SK-N-SH (cell line): Measurements from ENCODE around the gene TRIP10. TPM values are rescaled to one million over a fixed set of nuclear protein-coding genes. Genes with fewer than 3 reads are reported as not detected.

Experiments used
- CTCF ChIA-PET: fragments of 300-600, 350-600 bp; formaldehyde crosslinking; extraction: SDS; loops from one replicate; lab custom pipeline; 2021; lab: Yijun Ruan, JAX
- POLR2A ChIA-PET: fragments of 350-600 bp; sonication (Branson Sonifier 250); formaldehyde crosslinking; extraction: SDS; loops from one replicate; lab custom pipeline; 2020; ENCODE audit warnings: antibody characterized with exemption, inconsistent platforms; lab: Yijun Ruan, JAX
- DNase-seq: peaks from one replicate; pipeline ENCODE4 v3.0.0; 2012
- H2AFZ ChIP-seq: fragments of 200-600 bp; sonication (generic); 2 replicates; pipeline ENCODE4 v1.8.1; 2016; ENCODE audit warnings: antibody characterized with exemption, mild to moderate bottlenecking, low read depth
- H3F3A ChIP-seq: fragments of 200-600 bp; sonication (generic); replicated peaks from 2 replicates; pipeline ENCODE3; 2016; ENCODE audit warnings: antibody characterized with exemption, mild to moderate bottlenecking; ENCODE audit not compliant: insufficient read depth
- H3K27ac ChIP-seq, 2 experiments: fragments of 200-500 bp in 1 of 2; fragments of 200-600 bp in 1 of 2; sonication (Bioruptor generic) in 1 of 2; sonication (generic), shearing (Covaris generic) in 1 of 2; 2 replicates each; pipeline versions ENCODE4 v1.5.1 to v1.6.1; 2014 to 2016; ENCODE audit warnings: low read depth in 2 of 2, inconsistent platforms in 1 of 2, low read length in 1 of 2, mild to moderate bottlenecking in 1 of 2, mixed read lengths in 1 of 2
- H3K27me3 ChIP-seq: fragments of 200-600 bp; sonication (generic), shearing (Covaris generic); 2 replicates; pipeline ENCODE4 v1.6.1; 2016; ENCODE audit warnings: mixed run types; ENCODE audit not compliant: insufficient read depth
- H3K36me3 ChIP-seq, 2 experiments: fragments of 200-500 bp in 1 of 2; fragments of 200-600 bp in 1 of 2; sonication (Bioruptor generic) in 1 of 2; sonication (generic) in 1 of 2; replicated peaks in 1 of 2; 2 replicates each; pipeline versions ENCODE3 to v1.5.1; 2014 to 2016; ENCODE audit warnings: low read length in 1 of 2, mild to moderate bottlenecking in 1 of 2; ENCODE audit not compliant: insufficient read depth in 2 of 2, control insufficient read depth in 1 of 2
- H3K4me1 ChIP-seq, 2 experiments: fragments of 200-500 bp in 1 of 2; fragments of 200-600 bp in 1 of 2; sonication (Bioruptor generic) in 1 of 2; sonication (generic), shearing (Covaris generic) in 1 of 2; 2 replicates each; pipeline versions ENCODE4 v1.5.1 to v1.6.1; 2014 to 2016; ENCODE audit warnings: low read depth in 1 of 2, low read length in 1 of 2, mixed run types in 1 of 2; ENCODE audit not compliant: insufficient read depth in 2 of 2, control insufficient read depth in 1 of 2
- H3K4me2 ChIP-seq: fragments of 200-600 bp; sonication (generic), shearing (Covaris generic); 2 replicates; pipeline ENCODE4 v1.6.1; 2017; ENCODE audit warnings: mixed run types
- H3K4me3 ChIP-seq, 2 experiments: fragments of 200-500 bp in 1 of 2; fragments of 200-600 bp in 1 of 2; sonication (Bioruptor generic) in 1 of 2; sonication (generic), shearing (Covaris generic) in 1 of 2; 2 replicates each; pipeline versions ENCODE4 v1.5.1 to v1.8.1; 2014 to 2016; ENCODE audit warnings: low read depth in 2 of 2, inconsistent platforms in 1 of 2, low read length in 1 of 2, mild to moderate bottlenecking in 1 of 2, mixed read lengths in 1 of 2, moderate library complexity in 1 of 2
- H3K79me2 ChIP-seq: fragments of 200-600 bp; sonication (generic); 2 replicates; pipeline ENCODE4 v1.8.1; 2017; ENCODE audit warnings: mild to moderate bottlenecking; ENCODE audit not compliant: insufficient read depth
- H3K9ac ChIP-seq: fragments of 200-600 bp; sonication (generic); 2 replicates; pipeline ENCODE4 v1.6.1; 2017; ENCODE audit warnings: mixed run types
- H3K9me2 ChIP-seq: fragments of 200-600 bp; sonication (generic); 2 replicates; pipeline ENCODE4 v1.6.1; 2017; ENCODE audit warnings: mixed run types
- H3K9me3 ChIP-seq: fragments of 200-600 bp; sonication (generic); 2 replicates; pipeline ENCODE4 v1.6.1; 2017; ENCODE audit warnings: mixed run types, mild to moderate bottlenecking, moderate library complexity
- H4K20me1 ChIP-seq: fragments of 200-600 bp; sonication (generic); 2 replicates; pipeline ENCODE4 v1.6.1; 2017; ENCODE audit warnings: mild to moderate bottlenecking, mixed run types; ENCODE audit not compliant: insufficient read depth
- CHD2 ChIP-seq: fragments of 150-350 bp; IDR thresholded peaks from 2 replicates; pipeline ENCODE4 v1.6.1; 2018; ENCODE audit warnings: low read length; ENCODE audit not compliant: partially characterized antibody
- FOSL2 ChIP-seq: IDR thresholded peaks from 2 replicates; pipeline ENCODE4 v1.4.0; 2012; ENCODE audit warnings: low read depth, mild to moderate bottlenecking, moderate library complexity, borderline replicate concordance
- FOXJ3 ChIP-seq: sonication (generic); formaldehyde crosslinking; IDR thresholded peaks from 2 replicates; pipeline ENCODE4 v1.5.1; 2020; ENCODE audit warnings: mild to moderate bottlenecking, missing genetic modification reagents
- JUND ChIP-seq: IDR thresholded peaks from 2 replicates; pipeline ENCODE4 v1.4.0; 2012
- MXI1 ChIP-seq: IDR thresholded peaks from 2 replicates; pipeline ENCODE4 v1.6.1; 2012; ENCODE audit warnings: mild to moderate bottlenecking, low read depth, low read length, improper control_type of control experiment
- POLR2AphosphoS5 ChIP-seq: IDR thresholded peaks from 2 replicates; pipeline ENCODE4 v1.6.1; 2012; ENCODE audit warnings: low read depth, low read length
- RFX5 ChIP-seq: IDR thresholded peaks from 2 replicates; pipeline ENCODE4 v1.6.1; 2012; ENCODE audit warnings: mild to moderate bottlenecking, improper control_type of control experiment, low read length
- TAF1 ChIP-seq: IDR thresholded peaks from 2 replicates; pipeline ENCODE4 v1.6.1; 2012; ENCODE audit warnings: low read depth, mild to moderate bottlenecking, low read length, moderate library complexity, borderline replicate concordance
- WGBS: methylation state at CpG from one replicate; pipeline ENCODE4 v1.1.6; 2017; ENCODE audit warnings: low lambda C conversion rate; 5-methylcytosine and 5-hydroxymethylcytosine counted together
- polyA plus RNA-seq, 3 experiments: library from polyadenylated mRNA; depleted of rRNA; stranded (reverse); fragments of >200 nt; gene quantifications; 2 replicates each; pipeline ENCODE4 v1.2.3, GENCODE V29; 2012
- TF ChIP-seq, protein P1 (sequence below): IDR thresholded peaks from 2 replicates; pipeline ENCODE4; 2012
- TF ChIP-seq, protein P2 (sequence below): IDR thresholded peaks from 2 replicates; pipeline ENCODE4 v1.4.0; 2012; ENCODE audit warnings: low read depth, borderline replicate concordance
- TF ChIP-seq, protein P3 (sequence below): fragments of 150-350 bp; IDR thresholded peaks from 2 replicates; pipeline ENCODE4 v1.6.1; 2016; ENCODE audit warnings: mild to moderate bottlenecking, low read depth, low read length
- TF ChIP-seq, protein P4 (sequence below): fragments of 200-600 bp; sonication (generic); IDR thresholded peaks from 2 replicates; pipeline ENCODE4 v1.6.1; 2017; ENCODE audit warnings: antibody characterized with exemption, mild to moderate bottlenecking, moderate library complexity

The TRIP10 gene
- polyA plus RNA-seq, 1 of the 3 experiments (the other 2 are of a cell fraction) = 42.9 TPM

DNA sequence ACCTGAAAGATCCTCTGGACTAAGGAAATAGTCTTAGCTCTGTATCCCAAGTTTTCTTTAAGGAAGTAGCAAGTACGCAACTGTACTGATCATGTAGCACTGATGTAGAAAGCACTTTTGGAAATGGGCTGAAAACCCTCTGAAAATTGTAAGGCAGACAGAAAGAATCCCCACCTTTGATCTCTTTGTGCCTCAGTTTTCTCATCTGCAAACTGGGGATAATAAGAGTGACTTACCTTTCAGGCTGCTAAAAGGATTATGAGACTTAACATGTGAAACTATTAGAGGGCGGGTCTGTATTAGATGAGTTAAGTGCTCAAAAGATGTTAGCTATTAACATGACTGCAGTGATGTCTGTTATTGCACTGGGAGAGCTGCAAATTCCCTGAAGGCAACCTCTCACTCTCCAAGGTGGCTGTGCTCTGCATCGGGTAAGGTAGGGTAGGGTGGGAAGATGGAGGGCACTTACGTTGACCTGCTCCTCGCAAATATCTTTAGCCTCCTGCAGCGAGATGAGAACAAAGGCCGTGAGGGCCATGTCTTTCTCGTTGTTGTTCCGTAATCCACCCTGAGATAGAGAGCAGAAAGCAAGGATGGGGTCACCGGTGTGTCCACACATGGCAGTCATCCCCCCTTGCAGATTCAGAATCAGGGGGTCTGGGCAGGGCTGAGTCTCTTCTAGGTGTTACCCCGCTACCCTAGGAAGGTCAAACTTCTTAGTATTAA, 49.2 kb upstream of the TRIP10 start (continued):
- TF ChIP-seq, protein P1, sequence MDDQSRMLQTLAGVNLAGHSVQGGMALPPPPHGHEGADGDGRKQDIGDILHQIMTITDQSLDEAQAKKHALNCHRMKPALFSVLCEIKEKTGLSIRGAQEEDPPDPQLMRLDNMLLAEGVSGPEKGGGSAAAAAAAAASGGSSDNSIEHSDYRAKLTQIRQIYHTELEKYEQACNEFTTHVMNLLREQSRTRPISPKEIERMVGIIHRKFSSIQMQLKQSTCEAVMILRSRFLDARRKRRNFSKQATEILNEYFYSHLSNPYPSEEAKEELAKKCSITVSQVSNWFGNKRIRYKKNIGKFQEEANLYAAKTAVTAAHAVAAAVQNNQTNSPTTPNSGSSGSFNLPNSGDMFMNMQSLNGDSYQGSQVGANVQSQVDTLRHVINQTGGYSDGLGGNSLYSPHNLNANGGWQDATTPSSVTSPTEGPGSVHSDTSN = no peak
- TF ChIP-seq FOSL2 = no peak
- TF ChIP-seq MXI1 = no peak
- no peak for TF ChIP-seq FOXJ3 (CRISPR knock-in tag)
- TF ChIP-seq RFX5 = no peak
- TF ChIP-seq, protein P2, sequence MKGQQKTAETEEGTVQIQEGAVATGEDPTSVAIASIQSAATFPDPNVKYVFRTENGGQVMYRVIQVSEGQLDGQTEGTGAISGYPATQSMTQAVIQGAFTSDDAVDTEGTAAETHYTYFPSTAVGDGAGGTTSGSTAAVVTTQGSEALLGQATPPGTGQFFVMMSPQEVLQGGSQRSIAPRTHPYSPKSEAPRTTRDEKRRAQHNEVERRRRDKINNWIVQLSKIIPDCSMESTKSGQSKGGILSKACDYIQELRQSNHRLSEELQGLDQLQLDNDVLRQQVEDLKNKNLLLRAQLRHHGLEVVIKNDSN = no peak
- no peak for TF ChIP-seq CHD2

DNA sequence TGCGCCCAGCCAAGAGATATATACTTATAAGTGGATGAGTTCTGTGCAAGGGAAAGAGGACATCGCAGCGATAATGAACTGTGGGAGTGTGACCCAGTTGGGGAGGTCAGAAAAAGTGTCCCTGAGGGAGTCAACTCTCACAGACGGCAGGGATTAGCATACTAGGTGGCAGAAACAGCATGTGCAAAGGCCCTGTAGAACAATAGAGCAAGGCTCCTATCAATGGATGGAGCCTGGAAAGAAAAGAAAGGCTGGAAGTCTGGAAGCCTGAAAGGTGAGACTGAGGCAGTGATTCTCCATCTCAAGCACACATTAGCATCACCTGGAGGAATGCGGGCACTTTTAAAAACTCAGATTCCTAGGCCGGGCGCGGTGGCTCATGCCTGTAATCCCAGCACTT, 48.1 kb upstream of the TRIP10 start:
- POLR2A ChIA-PET = interaction anchor here (0.7 kb wide), 1 partner anchor 211 kb away, joined by 3 read pairs; no protein-coding TSS in a partner anchor
- WGBS = 47% methylated on average over 8 of the region's 8 CpGs

DNA sequence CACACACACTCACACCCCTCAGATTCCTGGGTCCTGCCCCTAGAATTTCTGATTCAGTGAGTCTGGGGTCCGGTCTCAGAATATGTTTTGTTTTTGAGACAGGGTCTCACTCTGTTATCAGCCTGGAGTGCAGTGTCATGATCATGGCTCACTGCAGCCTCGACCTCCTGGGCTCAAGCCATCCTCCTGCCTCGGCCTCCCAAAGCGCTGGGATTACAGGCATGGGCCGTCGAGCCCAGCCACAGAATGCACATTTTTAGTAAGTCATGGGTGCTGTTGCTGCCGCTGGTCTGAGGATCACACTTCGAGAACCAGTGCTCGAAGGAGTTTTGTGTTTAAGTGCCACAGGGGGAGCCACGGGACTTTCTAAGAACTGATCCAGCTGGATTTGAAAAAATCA, 47.5 kb upstream of the TRIP10 start:
- no peaks in the 10 kb centered on the region for H4K20me1 ChIP-seq
- TF ChIP-seq, protein P3, sequence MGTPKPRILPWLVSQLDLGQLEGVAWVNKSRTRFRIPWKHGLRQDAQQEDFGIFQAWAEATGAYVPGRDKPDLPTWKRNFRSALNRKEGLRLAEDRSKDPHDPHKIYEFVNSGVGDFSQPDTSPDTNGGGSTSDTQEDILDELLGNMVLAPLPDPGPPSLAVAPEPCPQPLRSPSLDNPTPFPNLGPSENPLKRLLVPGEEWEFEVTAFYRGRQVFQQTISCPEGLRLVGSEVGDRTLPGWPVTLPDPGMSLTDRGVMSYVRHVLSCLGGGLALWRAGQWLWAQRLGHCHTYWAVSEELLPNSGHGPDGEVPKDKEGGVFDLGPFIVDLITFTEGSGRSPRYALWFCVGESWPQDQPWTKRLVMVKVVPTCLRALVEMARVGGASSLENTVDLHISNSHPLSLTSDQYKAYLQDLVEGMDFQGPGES = no peak
- TF ChIP-seq, protein P4, sequence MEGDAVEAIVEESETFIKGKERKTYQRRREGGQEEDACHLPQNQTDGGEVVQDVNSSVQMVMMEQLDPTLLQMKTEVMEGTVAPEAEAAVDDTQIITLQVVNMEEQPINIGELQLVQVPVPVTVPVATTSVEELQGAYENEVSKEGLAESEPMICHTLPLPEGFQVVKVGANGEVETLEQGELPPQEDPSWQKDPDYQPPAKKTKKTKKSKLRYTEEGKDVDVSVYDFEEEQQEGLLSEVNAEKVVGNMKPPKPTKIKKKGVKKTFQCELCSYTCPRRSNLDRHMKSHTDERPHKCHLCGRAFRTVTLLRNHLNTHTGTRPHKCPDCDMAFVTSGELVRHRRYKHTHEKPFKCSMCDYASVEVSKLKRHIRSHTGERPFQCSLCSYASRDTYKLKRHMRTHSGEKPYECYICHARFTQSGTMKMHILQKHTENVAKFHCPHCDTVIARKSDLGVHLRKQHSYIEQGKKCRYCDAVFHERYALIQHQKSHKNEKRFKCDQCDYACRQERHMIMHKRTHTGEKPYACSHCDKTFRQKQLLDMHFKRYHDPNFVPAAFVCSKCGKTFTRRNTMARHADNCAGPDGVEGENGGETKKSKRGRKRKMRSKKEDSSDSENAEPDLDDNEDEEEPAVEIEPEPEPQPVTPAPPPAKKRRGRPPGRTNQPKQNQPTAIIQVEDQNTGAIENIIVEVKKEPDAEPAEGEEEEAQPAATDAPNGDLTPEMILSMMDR = no peak
- TF ChIP-seq POLR2AphosphoS5 = no peak
- no peak overlapping the region for H3K27ac ChIP-seq
- DNase-seq = no peak
- H3K9me3 ChIP-seq = no peaks in the 10 kb centered on the region
- CTCF ChIA-PET = no interaction called here
- no peaks in the 10 kb centered on the region for H3K9me2 ChIP-seq
- 30% methylated on average over 10 of the region's 10 CpGs for WGBS
- POLR2A ChIA-PET = no interaction called here
- H3K4me3 ChIP-seq = no peak overlapping the region
- H3F3A ChIP-seq = no peaks in the 10 kb centered on the region
- no peak overlapping the region for H2AFZ ChIP-seq
- no peak overlapping the region for H3K9ac ChIP-seq
- H3K79me2 ChIP-seq = no peaks in the 10 kb centered on the region
- H3K36me3 ChIP-seq = no peaks in the 10 kb centered on the region
- H3K27me3 ChIP-seq = peaks cover 10% of the 10 kb centered on the region; the same call in 1 of the 2 replicates
- no peaks in the 10 kb centered on the region for H3K4me1 ChIP-seq
- H3K4me2 ChIP-seq = no peak overlapping the region

More for the DNA sequence above, 48.1 kb upstream of the TRIP10 start:
- no peaks in the 10 kb centered on the region for H3F3A ChIP-seq
- H3K4me2 ChIP-seq = no peak overlapping the region
- no peak overlapping the region for H3K27ac ChIP-seq
- no peaks in the 10 kb centered on the region for H4K20me1 ChIP-seq
- no peak for DNase-seq
- H3K27me3 ChIP-seq = peaks cover 10% of the 10 kb centered on the region; the same call in 1 of the 2 replicates
- no peaks in the 10 kb centered on the region for H3K36me3 ChIP-seq
- H3K9me3 ChIP-seq = no peaks in the 10 kb centered on the region
- H3K4me3 ChIP-seq = no peak overlapping the region
- H3K79me2 ChIP-seq = no peaks in the 10 kb centered on the region
- H3K4me1 ChIP-seq = no peaks in the 10 kb centered on the region
- no peak overlapping the region for H3K9ac ChIP-seq
- CTCF ChIA-PET = no interaction called here
- no peak for TF ChIP-seq TAF1
- TF ChIP-seq JUND = no peak
- H3K9me2 ChIP-seq = no peaks in the 10 kb centered on the region
- no peak overlapping the region for H2AFZ ChIP-seq
